Central memory CD4-positive, alpha-beta T cell (primary cell): Measurements from ENCODE around the gene RBM4.

Experiments
- DNase-seq: peaks from one replicate; pipeline ENCODE4 v3.0.0; 2022

The RBM4 gene

DNA sequence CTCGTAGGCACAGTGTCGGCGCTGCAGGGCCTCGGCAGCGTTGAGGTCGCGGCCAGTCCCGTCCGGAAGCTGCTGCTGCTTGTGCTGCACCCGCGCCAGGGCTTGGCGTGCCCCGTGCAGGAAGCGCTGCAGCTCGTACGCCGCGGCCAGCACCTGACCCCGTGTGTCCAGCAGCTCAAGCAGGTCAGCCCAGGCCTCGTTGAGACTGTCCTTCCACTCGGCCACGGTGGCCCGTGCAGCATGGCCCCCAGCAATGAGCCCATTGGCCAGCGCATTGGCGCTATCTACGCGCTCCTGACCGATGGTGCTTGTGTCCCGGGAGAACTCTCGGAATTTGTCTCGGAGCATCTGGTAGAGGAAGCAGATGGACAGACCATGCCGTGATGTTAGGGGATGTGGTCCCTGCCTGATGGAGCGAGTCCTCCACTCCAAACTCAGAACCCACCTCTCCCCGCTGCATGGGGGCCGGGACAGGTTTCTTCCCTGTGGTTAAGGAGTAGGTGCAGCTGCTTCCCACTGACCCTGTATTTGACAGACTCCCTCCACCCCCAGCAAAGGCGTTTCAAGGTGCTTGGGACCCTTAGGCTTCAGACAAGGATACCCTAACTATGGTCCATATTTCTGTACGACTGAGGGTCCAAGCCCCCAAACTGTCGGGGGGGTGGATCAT lies 52.9 kb downstream of the RBM4 start:
- no peak for DNase-seq

DNA sequence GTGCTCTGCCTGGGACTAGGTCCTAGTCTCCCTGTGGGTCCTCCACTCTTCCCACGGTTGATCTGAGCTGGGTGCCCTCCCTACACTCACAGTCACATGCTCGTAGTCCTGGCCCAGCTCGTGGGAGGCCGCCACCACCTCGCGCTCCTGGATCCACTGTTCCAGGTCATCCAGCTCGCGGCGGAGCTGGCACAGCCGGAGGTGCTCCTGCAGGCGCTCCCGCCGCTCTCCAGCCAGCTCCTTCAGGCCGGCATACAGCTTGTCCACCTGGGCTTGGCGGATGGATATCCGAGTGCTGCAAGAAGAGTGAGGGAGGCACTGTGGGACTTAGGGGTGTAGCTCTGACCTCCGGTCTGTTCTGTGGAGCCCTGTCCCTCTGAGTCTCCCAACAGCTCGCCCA lies 53.9 kb downstream of the RBM4 start:
- no peak for DNase-seq

DNA sequence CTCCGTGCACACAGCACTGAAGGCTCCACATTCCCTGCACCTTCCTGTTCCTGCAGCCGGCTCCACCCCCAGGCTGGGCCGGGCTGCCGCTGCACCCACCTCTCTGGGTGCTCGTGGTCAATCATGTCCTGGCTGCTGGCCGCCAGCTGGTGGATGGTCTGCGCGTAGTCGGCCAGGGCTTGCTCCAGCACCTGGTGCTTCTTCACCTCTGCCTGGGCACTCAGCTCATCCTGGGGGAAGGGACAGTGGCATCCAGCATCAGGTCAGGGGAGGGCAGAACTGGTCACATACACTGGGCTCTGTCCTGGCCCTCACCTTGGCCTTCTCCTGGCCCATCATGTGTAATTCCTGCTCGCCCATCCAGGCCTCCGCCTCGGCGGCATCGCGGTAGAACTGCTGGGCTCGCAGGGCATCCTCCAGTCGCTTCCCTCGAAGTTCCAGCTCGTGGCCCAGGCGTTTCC lies 54.4 kb downstream of the RBM4 start:
- DNase-seq, result no peak

DNA sequence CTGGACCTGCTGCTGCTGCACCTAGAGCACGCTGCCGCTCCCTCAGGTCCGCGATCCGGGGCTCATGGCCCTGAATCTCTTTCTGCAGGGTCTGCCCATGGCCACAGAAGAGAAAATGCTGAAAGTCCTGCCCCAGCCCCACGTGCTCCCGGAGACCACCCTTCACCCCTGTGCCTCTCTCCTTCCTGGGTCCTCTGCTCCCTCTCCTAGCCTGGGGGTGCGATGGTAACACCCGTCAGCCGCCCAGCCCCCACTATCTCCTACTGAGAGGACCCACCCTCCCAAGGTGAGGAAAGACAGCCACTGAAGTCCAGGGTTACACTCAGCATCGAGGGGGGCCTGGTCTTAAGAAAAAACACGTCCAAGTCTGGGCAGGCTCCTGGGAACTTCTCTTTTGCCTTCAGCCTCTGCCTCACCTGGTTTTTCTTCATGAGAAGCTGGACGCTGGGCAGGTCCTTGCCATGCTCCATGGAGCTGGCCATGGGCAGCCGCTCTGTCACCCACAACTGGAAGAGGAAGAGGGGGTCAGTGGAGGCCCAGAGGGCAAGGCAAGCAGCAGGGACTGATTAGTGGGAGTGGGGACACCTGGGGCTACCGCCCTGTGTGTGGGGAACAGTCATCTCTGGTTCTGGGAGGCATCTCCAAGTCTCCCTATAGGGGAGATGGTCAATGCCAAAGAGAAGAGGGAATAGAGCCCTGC lies 55.0 kb downstream of the RBM4 start:
- no peak for DNase-seq

DNA sequence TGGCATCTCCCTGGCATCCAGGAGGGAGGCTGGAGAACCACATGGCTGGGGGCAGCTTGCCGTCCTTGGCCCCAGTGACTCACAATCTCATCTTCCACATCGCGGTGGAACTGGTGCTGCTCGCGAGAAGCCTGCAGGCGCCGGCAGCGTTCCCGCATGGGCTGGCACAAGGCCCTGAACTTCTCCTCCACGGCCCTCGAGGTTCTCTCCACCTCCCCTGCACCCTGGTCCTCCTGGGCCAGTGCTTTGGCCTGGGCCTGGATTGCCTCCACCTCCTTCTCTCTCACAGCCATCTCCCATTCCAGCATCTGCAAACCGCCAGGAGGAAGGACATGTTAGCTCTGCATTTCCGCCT lies 55.5 kb downstream of the RBM4 start:
- DNase-seq, result no peak

DNA sequence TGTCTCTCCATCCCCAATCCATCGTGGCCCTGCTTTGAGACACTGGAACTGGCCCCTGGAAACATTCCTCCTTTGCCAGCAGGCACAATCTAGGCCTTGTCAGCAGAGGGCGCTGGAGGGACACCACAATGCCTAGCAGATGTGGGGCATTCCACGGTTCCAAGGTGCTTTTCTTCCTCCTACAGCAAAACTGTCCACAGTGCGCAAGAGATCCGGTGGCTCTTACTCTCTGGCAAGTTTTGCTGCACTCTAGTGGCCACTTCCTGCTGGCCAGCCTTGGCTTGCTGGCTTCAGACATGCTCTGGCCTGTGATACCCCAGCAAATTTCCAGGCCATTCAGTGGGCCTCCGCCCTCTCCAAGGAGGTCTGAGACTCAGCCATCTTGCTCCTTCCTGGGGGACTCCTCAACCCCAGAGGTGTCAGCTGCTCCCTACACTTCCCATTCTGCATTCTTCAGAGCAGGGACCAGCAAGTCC lies 56.3 kb downstream of the RBM4 start:
- peak; percentile 73 for DNase-seq
